GM15510 (cell line): Measurements from ENCODE around the gene ADAM22.

Experiments
- POLR2A ChIP-seq: IDR thresholded peaks from 3 replicates; pipeline ENCODE4 v1.6.1; 2011; ENCODE audit warnings: borderline replicate concordance; ENCODE audit not compliant: insufficient read length; ENCODE audit errors: extremely low read depth

Gene ADAM22

DNA sequence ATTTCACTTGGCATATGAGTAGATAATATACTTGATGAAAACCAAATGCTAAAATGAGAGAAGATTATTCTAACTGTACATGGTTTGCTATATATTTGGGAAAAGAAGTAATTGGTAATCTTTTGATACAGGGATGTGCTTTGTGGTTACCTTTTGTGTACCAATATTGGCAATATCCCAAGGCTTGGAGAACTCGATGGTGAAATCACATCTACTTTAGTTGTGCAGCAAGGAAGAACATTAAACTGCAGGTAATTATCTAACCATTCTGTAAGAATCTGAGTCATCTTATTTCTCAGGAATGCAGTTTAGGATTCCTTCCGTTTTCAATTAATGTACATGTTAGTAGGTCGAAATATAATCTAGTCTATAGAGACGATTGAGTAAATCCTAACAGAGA is 221.7 kb downstream of the ADAM22 start:
- TF ChIP-seq POLR2A: no peak

DNA sequence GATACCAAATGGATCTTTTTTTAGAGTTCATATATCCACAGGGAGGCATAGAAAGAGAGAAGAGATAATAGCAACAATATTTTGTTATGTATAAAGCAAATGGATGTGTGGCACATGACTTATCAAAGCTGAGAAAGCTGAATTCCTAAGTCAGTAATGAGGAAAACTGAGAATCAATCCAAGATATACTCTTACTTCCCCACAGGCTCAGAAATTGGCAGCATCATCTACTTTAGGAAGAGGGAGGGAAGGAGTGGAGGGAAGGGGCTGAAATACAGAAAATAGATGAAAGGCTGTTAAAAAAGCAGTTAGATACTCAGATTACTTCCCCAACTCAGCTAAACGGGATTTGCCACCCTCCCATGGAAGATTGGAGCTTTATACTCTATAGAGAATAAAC is 222.3 kb downstream of the ADAM22 start:
- TF ChIP-seq POLR2A: no peak

DNA sequence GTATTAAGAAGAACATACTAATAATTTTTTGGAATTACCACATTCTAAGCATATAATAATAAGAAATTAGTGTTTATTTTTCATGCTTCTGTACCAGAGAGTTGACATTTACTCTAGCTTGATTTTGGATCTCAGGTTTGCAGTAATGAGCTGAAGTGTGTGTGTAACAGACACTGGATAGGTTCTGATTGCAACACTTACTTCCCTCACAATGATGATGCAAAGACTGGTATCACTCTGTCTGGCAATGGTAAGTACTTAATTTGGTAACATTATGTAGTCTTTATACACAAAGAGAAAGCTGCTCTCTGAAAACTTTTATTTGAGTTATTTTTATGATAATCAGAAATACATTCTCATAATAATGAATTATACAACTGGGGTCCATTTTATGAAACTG is 231.6 kb downstream of the ADAM22 start:
- TF ChIP-seq POLR2A: no peak

DNA sequence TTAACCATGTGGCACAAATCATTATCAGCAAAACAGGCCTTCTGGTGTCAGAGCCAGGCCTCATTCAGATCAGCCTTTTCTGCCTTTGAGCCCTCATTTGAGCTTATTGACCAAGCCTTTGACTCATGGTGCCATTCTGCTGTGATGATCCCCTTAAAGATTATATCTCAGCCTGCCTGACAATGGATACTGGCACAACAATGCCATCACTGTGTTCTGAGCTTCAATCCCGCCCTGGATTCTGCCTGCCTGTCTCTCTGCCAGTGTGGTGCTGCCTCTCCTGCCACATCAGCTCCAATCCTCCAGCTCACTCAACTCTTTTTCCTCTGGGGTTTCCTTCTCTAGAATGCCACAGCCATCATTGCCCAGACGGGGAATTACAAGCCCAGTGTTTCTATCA is 233.2 kb downstream of the ADAM22 start:
- no peak for TF ChIP-seq POLR2A

DNA sequence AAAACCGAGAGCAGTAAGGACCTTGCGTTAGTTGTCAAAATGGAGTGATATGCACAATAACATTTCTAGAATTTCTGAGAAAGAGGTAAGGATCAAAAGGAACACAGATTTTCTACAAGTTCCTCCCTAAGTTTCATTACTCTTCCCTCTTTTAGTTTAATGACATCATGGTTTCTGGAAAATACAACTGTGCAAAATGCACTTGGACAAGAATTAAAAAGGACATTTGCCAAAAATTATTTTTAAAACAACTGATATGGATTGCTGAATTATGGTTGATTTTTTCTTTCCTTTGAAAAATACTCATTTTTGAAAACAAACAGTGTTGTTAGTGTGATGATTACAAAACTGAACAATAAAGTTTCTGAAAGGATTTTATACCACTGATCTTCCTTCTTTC is 233.7 kb downstream of the ADAM22 start:
- no peak for TF ChIP-seq POLR2A

DNA sequence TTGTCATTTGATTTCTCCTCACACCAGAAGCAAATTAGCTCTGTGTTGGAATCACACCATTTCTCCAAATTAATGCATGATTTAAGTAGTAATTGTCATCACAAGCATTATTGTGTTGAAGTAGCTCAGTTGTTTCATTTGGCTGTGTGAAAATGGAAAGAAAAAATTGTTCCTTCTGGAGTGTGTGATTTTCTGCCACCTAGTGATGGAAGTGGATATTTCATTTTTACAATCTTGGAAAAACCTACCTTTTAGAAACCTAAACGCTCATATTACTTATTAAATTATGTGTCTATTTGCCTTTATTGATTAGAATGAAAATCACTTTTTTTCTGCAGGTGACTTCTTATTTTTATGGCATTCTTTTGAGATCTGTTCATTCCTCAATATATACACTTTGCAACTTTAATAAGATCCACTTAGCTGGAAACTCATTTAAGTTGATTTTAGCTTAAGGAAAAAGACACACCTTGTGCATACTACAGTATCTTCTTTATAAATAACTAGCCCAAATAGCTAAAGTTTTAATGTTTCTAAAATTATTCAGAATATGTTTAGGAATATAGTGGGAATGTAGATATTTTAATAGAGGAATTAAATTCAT is 235.8 kb downstream of the ADAM22 start:
- TF ChIP-seq POLR2A: no peak

DNA sequence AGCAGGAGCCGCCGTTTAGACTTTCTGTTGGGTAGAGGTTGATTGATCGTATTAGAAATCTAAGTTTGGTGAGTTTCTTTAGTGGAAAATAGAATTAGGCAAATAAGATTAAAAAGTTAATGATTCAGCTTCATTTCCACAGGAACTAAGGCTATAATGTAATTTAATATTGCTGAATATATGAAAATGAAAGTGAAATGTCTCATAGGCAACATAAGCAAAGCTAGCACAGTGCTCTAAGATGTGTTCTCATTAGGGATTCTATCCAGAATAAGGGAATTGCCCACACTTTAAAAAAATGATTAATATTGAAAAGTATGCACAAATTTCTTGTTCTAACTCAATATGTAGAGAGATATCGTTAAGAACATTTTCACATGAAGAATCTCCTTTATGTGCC is 238.8 kb downstream of the ADAM22 start:
- no peak for TF ChIP-seq POLR2A

DNA sequence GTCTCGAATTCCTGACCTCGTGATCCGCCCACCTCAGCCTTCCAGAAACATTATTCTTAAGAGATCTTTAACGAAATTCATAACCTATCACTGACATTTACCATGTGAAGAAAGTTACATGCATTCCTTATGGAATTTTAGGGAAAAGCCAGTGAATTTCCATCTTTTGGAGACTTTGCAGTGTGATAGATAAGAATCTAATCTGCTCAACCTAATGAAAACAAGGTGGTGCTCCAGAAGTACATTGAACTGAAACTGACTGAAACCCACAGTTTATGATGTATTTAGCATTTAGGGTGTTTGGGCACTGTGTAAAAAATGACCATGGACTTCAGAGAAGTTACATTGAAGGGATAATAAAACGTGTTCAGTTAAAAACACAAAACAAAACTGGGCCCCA is 242.1 kb downstream of the ADAM22 start:
- TF ChIP-seq POLR2A: no peak

DNA sequence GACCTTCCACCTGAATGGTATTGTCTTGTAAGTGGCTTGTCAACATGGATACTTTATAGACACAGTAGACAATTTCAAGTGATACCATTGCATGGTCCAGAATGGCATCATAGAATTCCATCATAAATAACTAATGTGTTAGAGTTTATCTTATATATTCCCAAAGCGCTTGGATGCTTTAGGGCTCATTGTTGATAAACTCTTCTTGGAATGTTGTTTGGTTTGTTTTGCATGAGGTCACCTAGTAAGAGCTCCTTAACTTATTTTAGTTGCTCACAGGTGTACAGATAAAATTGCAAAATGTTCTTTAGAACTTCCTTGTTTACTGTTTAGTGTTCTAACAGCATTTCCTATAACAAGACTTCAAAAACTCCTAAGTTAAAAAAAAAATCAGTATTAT is 249.0 kb downstream of the ADAM22 start:
- no peak for TF ChIP-seq POLR2A

DNA sequence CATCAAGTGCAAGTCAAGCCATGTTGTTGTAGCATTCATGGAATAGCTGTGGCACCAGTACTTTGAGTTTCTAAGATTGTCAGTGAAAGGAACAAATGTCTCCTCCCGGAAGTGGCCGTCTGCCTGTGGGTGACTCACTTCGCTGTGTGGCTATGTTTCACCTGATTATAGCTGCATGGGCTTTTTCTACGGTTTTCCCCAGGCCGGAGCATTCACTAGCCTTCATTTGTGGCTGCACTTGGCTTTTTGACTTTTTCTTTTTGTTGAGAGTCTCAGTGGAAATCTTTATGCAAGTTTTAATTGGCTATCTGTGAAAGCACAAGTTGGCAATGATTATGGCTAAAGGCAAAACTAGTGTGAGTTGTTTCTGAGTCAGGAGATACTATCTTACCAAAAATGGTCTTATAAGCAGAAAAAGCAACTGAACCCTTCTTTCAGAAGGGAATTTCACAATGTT is 250.8 kb downstream of the ADAM22 start:
- no peak for TF ChIP-seq POLR2A

DNA sequence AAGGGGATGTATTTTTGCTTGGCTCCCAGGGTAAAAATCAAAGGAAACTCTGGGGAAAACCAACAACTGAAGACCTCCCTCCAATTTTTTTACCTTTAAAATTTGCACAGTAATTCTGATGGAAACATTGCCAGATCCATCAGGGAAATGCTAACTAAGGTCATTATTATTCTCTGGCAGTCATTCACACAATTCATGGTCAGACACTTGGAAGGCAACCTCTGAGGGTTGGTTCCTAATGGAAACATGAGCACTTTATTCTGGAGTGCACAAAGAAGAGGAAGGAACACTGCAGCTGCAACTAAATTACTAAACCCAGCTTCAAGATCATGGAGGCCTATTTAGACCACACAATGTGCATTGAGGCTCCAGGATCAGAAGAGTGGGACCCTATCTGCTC is 251.6 kb downstream of the ADAM22 start:
- no peak for TF ChIP-seq POLR2A

DNA sequence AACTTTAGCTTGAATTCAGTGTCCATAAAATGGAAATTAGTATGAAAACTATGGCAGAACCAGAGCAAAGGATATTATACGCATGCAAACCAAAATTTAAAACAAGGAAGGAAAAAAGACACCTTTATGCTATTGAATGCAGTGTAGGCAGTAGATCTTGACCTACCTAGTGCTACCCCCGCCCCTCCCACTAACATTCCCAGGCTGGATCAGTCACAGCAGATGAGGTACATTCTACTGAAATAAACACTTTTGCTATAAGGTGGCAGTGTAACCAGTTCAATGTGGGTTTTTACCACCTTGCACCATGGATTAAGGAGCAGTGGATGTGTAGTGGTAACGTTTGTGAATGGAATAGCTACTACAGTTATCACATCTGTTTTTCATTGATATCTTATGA is 257.9 kb downstream of the ADAM22 start:
- no peak for TF ChIP-seq POLR2A

DNA sequence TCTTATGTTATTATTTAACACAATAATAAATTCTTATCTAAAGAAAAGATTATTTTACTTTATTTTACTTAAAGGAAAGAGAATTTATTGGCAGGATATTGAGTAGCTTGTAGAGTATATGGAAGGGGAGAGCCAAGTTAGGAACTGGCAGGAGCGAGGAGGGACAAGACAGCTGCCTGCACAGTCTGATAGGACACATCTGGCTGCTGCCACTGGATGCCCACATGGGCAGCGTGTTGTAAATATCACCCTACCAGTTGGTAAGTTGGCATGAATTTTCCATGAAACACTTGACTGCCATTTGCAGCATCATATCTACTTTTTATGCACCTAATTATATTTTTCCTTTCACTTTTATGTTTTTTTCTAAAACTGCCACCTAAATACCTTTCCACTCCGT is 266.2 kb downstream of the ADAM22 start:
- no peak for TF ChIP-seq POLR2A

DNA sequence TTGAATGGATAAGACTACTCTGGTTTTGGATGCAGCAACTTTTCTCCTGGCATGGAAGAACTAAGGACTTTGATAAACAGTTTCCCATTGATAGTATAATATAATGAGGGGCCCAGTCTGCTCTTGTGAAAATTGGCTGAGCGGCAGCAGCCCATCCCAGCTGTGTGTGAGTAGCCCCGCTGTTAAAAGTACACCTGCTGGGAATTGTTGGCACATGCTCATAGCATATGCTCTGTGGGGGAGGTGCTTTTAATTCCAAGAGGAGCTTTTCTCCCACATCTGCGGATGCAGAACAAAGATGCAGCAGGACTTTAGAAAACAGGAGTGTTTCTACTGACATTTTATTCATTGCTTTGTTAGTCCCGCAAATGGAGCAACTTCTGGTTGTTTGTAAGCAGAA is 266.7 kb downstream of the ADAM22 start:
- no peak for TF ChIP-seq POLR2A

DNA sequence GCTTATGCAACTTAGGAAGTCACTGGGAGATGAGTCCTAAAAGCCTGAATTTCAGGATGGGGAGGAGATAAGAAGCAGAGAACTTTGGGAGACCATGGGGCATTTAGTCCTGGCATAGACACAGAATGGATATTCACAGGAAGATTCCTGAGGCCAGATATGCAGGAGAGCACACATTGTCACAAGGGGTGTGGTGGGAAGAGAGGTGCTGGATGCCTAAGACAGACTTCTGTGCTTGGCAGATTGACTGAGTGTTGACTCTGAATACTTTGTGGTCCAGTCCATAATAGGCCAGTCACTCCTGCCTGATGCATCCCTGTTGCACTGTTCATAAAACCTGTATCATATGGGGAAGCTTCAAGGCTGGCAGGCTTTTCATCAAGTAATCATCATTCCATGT is 267.3 kb downstream of the ADAM22 start:
- TF ChIP-seq POLR2A: no peak

DNA sequence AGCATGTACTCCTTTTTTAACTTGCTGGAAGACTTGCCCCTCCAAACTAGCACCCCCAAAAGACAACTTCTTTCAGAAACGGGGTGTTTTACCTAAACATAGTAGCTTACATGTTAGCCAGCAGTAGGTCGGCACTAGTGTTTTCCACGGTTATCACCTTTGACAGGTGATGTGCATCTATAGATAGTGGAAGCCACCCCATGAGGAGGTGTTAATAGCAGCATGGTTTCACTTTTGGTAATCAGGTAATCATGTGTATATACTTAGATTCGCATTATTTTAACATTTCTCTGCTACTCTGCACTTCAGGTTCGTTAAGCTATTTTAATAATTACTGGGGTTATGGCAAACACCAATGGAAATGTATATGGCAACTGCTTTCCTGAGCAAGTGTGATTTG is 268.2 kb downstream of the ADAM22 start:
- TF ChIP-seq POLR2A: no peak

DNA sequence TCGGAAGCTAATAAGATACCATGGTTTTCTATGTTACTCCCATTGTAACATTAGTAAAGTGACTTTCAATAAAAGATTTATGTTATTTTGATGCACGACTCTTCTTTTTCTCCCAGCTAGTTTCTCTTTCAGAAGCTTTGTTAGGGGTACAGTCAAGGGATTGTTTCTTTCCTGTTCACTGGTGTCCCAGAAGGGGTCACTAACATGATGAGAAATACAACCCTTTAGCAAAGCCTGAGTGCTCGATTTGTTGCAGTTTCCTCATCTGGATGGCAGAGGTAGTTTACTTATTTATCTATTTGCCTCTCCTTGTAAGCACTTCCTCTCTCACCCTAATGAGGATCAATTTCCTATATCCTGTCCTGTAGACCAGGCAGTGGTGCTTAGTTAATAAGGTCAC is 268.7 kb downstream of the ADAM22 start:
- no peak for TF ChIP-seq POLR2A
